ACC112 (cell line): ENCODE data around the gene PAX2.
A peak's percentile ranks its signal among the peaks of the same experiment; 100 is the strongest.

ENCODE experiments used
- H2AFZ ChIP-seq: fragments of 200-600 bp; sonication (generic); one replicate; pipeline ENCODE4 v1.6.0; 2017; ENCODE audit warnings: antibody characterized with exemption, low read length; ENCODE audit not compliant: unreplicated experiment
- H3K27ac ChIP-seq: fragments of 200-600 bp; sonication (generic); 2 replicates; pipeline ENCODE4 v1.5.1; 2014; ENCODE audit warnings: low read depth, mild to moderate bottlenecking, antibody characterized with exemption, low read length, moderate library complexity
- H3K27me3 ChIP-seq: fragments of 200-600 bp; sonication (generic); 2 replicates; pipeline ENCODE4 v1.6.1; 2014; ENCODE audit warnings: mild to moderate bottlenecking, antibody characterized with exemption, low read length, moderate library complexity, mixed read lengths; ENCODE audit not compliant: insufficient read depth
- H3K36me3 ChIP-seq: fragments of 200-600 bp; sonication (generic); 2 replicates; pipeline ENCODE4 v1.6.1; 2016; ENCODE audit warnings: mild to moderate bottlenecking, antibody characterized with exemption, low read length, moderate library complexity, mixed read lengths; ENCODE audit not compliant: insufficient read depth
- H3K4me1 ChIP-seq: fragments of 200-600 bp; sonication (generic); one replicate; pipeline ENCODE4 v1.6.1; 2016; ENCODE audit warnings: low read length, mixed read lengths; ENCODE audit not compliant: insufficient read depth, unreplicated experiment, control insufficient read depth
- H3K4me3 ChIP-seq: fragments of 200-600 bp; sonication (generic); 2 replicates; pipeline ENCODE4 v1.5.1; 2014; ENCODE audit warnings: mild to moderate bottlenecking, low read depth, low read length
- H3K79me2 ChIP-seq: fragments of 200-600 bp; sonication (generic); one replicate; pipeline ENCODE4 v1.6.0; 2016; ENCODE audit warnings: low read length; ENCODE audit not compliant: control insufficient read depth, unreplicated experiment, insufficient read depth

Gene PAX2

GRCh38 chr10:100824886-100825285 is 79.5 kb downstream of the PAX2 start:
- Histone ChIP-seq H3K36me3 (no peaks in the 10 kb centered on the region), H3K4me1 (peaks cover 8% of the 10 kb centered on the region), H3K4me3 (no peak overlapping the region), H3K27ac (no peak overlapping the region), H3K27me3 (peaks cover 100% of the 10 kb centered on the region), H2AFZ (no peak overlapping the region), H3K79me2 (no peaks in the 10 kb centered on the region)

- Histone ChIP-seq H2AFZ (no peak overlapping the region), H3K4me1 (peaks cover 8% of the 10 kb centered on the region), H3K4me3 (no peak overlapping the region), H3K27ac (no peak overlapping the region), H3K36me3 (no peaks in the 10 kb centered on the region), H3K79me2 (no peaks in the 10 kb centered on the region), H3K27me3 (peaks cover 100% of the 10 kb centered on the region)
These were observed 80.0 kb downstream of the PAX2 start for GRCh38 chr10:100825325-100825875.

GRCh38 chr10:100826031-100826651 is 80.8 kb downstream of the PAX2 start:
- Histone ChIP-seq H3K27ac (no peak overlapping the region), H3K79me2 (no peaks in the 10 kb centered on the region), H2AFZ (no peak overlapping the region), H3K4me1 (peaks cover 8% of the 10 kb centered on the region), H3K4me3 (no peak overlapping the region), H3K27me3 (peaks cover 100% of the 10 kb centered on the region), H3K36me3 (no peaks in the 10 kb centered on the region)

GRCh38 chr10:100826661-100826982 is 81.2 kb downstream of the PAX2 start:
- no peaks in the 10 kb centered on the region for H3K79me2 ChIP-seq
- no peak overlapping the region for H3K27ac ChIP-seq
- H3K4me1 ChIP-seq, result peaks cover 8% of the 10 kb centered on the region
- H3K4me3 ChIP-seq, result no peak overlapping the region
- peaks cover 100% of the 10 kb centered on the region for H3K27me3 ChIP-seq
- H3K36me3 ChIP-seq, result no peaks in the 10 kb centered on the region
- H2AFZ ChIP-seq, result no peak overlapping the region

GRCh38 chr10:100826983-100827818 is 81.8 kb downstream of the PAX2 start:
- peaks cover 8% of the 10 kb centered on the region for H3K4me1 ChIP-seq
- no peaks in the 10 kb centered on the region for H3K36me3 ChIP-seq
- H3K27me3 ChIP-seq, result peaks cover 100% of the 10 kb centered on the region
- no peak overlapping the region for H3K27ac ChIP-seq
- H3K4me3 ChIP-seq, result peak overlapping the region; percentile 60; the same call in 1 of the 2 replicates
- no peak overlapping the region for H2AFZ ChIP-seq
- H3K79me2 ChIP-seq, result no peaks in the 10 kb centered on the region

- Histone ChIP-seq H2AFZ (no peak overlapping the region), H3K4me1 (peaks cover 8% of the 10 kb centered on the region), H3K36me3 (no peaks in the 10 kb centered on the region), H3K79me2 (no peaks in the 10 kb centered on the region), H3K27me3 (peaks cover 100% of the 10 kb centered on the region), H3K4me3 (peak overlapping the region; percentile 60), H3K27ac (no peak overlapping the region)
These were observed 82.7 kb downstream of the PAX2 start for GRCh38 chr10:100827819-100828737.

GRCh38 chr10:100828738-100829096 is 83.3 kb downstream of the PAX2 start:
- peak overlapping the region; percentile 60 for H3K4me3 ChIP-seq
- H2AFZ ChIP-seq, result no peak overlapping the region
- H3K27ac ChIP-seq, result no peak overlapping the region
- H3K36me3 ChIP-seq, result no peaks in the 10 kb centered on the region
- H3K4me1 ChIP-seq, result peaks cover 8% of the 10 kb centered on the region
- H3K27me3 ChIP-seq, result peaks cover 100% of the 10 kb centered on the region
- no peaks in the 10 kb centered on the region for H3K79me2 ChIP-seq

GRCh38 chr10:100829097-100829870 is 83.9 kb downstream of the PAX2 start:
- Histone ChIP-seq H3K79me2 (no peaks in the 10 kb centered on the region), H3K4me1 (peaks cover 8% of the 10 kb centered on the region), H3K27ac (no peak overlapping the region), H2AFZ (no peak overlapping the region), H3K27me3 (peaks cover 100% of the 10 kb centered on the region), H3K36me3 (no peaks in the 10 kb centered on the region), H3K4me3 (peak overlapping the region; percentile 60)

GRCh38 chr10:100829933-100830727 is 84.7 kb downstream of the PAX2 start:
- no peaks in the 10 kb centered on the region for H3K79me2 ChIP-seq
- H3K36me3 ChIP-seq, result no peaks in the 10 kb centered on the region
- H3K4me1 ChIP-seq, result peaks cover 8% of the 10 kb centered on the region
- H3K27ac ChIP-seq, result no peak overlapping the region
- H3K4me3 ChIP-seq, result no peak overlapping the region
- peaks cover 100% of the 10 kb centered on the region for H3K27me3 ChIP-seq
- H2AFZ ChIP-seq, result no peak overlapping the region
